ENCODE measurements around the gene HOXA3.
A peak's percentile ranks its signal among the peaks of the same experiment; 100 is the strongest.

Gene HOXA3

GRCh38 chr7:27165089-27165995 lies 13.0 kb upstream of the HOXA3 start, which contains the start of gene HOXA9:
Gene HOXA9, minus strand, starts transcription at chr7:27165537. Its CDS starts 80 bp downstream, at chr7:27165457.
- peak; percentile 63 for DNase-seq

- peak; percentile 17 for DNase-seq
Observed at GRCh38 chr7:27164367-27165088, 12.1 kb upstream of the HOXA3 start.

- DNase-seq = no peak
Observed at GRCh38 chr7:27164045-27164366, 11.6 kb upstream of the HOXA3 start.

- DNase-seq = peak; percentile 14
Observed at GRCh38 chr7:27163288-27164044, 11.1 kb upstream of the HOXA3 start.

GRCh38 chr7:27162561-27163287 lies 10.3 kb upstream of the HOXA3 start:
- no peak for DNase-seq

GRCh38 chr7:27161721-27162560 lies 9.6 kb upstream of the HOXA3 start:
- peak; percentile 13 for DNase-seq

GRCh38 chr7:27161214-27161720 lies 8.9 kb upstream of the HOXA3 start:
- DNase-seq = peak; percentile 47

GRCh38 chr7:27160546-27161213 lies 8.3 kb upstream of the HOXA3 start:
- peak; percentile 80 for DNase-seq

GRCh38 chr7:27160145-27160545 lies 7.8 kb upstream of the HOXA3 start:
- peak; percentile 15 for DNase-seq

- DNase-seq = peak; percentile 11
Observed at GRCh38 chr7:27159266-27160144, 7.1 kb upstream of the HOXA3 start.

GRCh38 chr7:27158436-27159265 lies 6.3 kb upstream of the HOXA3 start:
- DNase-seq = peak; percentile 14

- peak; percentile 5 for DNase-seq
Observed at GRCh38 chr7:27157702-27158431, 5.5 kb upstream of the HOXA3 start.

GRCh38 chr7:27156916-27157701 lies 4.7 kb upstream of the HOXA3 start:
- DNase-seq = peak; percentile 15

- DNase-seq = no peak
Observed at GRCh38 chr7:27156508-27156898, 4.1 kb upstream of the HOXA3 start, which contains the start of gene HOXA7. Gene HOXA7, minus strand, starts transcription at chr7:27156675. Its CDS starts 130 bp downstream, at chr7:27156545.

- no peak for DNase-seq
Observed at GRCh38 chr7:27155816-27156507, 3.6 kb upstream of the HOXA3 start.
